Peyer's patch (tissue), 4 donors: ENCODE measurements around the gene ZNF230. TPM values are rescaled to one million over a fixed set of nuclear protein-coding genes. Genes with fewer than 3 reads are reported as not detected.

Source experiments
- DNase-seq, 3 donors: peaks; one replicate each; pipeline ENCODE4 v3.0.0-alpha.2; 2017 to 2019
- H3K27ac ChIP-seq, 4 donors: fragments of 200-600 bp; sonication (generic); one replicate each; pipeline ENCODE4 v1.5.1; 2016 to 2019
- H3K27me3 ChIP-seq, 2 donors: fragments of 200-600 bp; sonication (generic); one replicate each; pipeline ENCODE4 v1.5.1; 2019
- H3K36me3 ChIP-seq, 3 donors: fragments of 200-600 bp; sonication (generic); one replicate each; pipeline ENCODE4 v1.5.1; 2016 to 2019
- H3K4me1 ChIP-seq, 4 donors: fragments of 200-600 bp; sonication (generic); one replicate each; pipeline ENCODE4 v1.5.1; 2016 to 2019
- H3K4me3 ChIP-seq, 4 donors: fragments of 200-600 bp; sonication (generic); 1 replicate in 3 of 4; 2 replicates in 1 of 4; pipeline ENCODE4 v1.5.1; 2016 to 2019; ENCODE audit warnings: mild to moderate bottlenecking in 1 of 4
- H3K9me3 ChIP-seq, 4 donors: fragments of 200-600 bp; sonication (generic); one replicate each; pipeline ENCODE4 v1.5.1; 2016 to 2019; ENCODE audit warnings: mild to moderate bottlenecking in 1 of 4
- POLR2A ChIP-seq, 2 donors: fragments of 450-650 bp; IDR thresholded peaks; one replicate each; pipeline ENCODE4 v1.5.1; 2017; ENCODE audit warnings: antibody characterized with exemption in 2 of 2, mild to moderate bottlenecking in 2 of 2, moderate library complexity in 2 of 2
- small RNA-seq, 2 donors: library from RNA; depleted of rRNA; stranded (forward); fragments of <200 nt; gene quantifications; one replicate each; pipeline ENCODE3, GENCODE V24; 2016
- total RNA-seq, 4 donors: library from RNA; depleted of rRNA; stranded (reverse); fragments of >200 nt; gene quantifications; one replicate each; pipeline ENCODE4 v1.1.0, GENCODE V29; 2016
- TF ChIP-seq, protein P1 (sequence below), 6 experiments: fragments of 450-650 bp in 4 of 6; fragments of 200-600 bp in 2 of 6; sonication (generic) in 1 of 6; IDR thresholded peaks; one replicate each; pipeline ENCODE4 v1.5.1; 2017 to 2019; ENCODE audit warnings: antibody characterized with exemption in 6 of 6, mild to moderate bottlenecking in 3 of 6, moderate library complexity in 1 of 6

ZNF230 gene
- total RNA-seq, 4 donors from 2014 or later: 3.3 to 11.2 (median 4.0) TPM

DNA sequence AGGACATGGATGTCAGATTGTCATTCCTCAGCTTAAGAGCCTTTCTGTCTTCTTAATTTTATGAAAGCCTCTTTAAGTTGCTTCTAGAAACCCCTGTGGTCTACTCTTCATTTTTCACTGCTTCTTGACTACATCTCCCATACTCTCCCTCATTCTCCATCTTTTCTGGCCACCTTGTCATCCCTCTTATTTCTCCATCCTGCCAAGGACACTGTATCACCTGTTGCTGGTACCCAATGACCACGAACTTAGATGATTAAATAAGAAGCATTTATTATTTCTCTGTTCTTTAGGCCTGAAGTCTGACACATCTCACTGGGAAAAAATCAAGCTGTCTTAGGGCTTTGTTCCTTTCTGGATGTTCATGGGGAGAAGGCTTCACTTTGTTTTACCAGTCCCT, 58.3 kb downstream of the ZNF230 start:
- no peak for TF ChIP-seq POLR2A (IDR thresholded peaks at IDR 0.05)
- TF ChIP-seq, protein P1, sequence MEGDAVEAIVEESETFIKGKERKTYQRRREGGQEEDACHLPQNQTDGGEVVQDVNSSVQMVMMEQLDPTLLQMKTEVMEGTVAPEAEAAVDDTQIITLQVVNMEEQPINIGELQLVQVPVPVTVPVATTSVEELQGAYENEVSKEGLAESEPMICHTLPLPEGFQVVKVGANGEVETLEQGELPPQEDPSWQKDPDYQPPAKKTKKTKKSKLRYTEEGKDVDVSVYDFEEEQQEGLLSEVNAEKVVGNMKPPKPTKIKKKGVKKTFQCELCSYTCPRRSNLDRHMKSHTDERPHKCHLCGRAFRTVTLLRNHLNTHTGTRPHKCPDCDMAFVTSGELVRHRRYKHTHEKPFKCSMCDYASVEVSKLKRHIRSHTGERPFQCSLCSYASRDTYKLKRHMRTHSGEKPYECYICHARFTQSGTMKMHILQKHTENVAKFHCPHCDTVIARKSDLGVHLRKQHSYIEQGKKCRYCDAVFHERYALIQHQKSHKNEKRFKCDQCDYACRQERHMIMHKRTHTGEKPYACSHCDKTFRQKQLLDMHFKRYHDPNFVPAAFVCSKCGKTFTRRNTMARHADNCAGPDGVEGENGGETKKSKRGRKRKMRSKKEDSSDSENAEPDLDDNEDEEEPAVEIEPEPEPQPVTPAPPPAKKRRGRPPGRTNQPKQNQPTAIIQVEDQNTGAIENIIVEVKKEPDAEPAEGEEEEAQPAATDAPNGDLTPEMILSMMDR (IDR thresholded peaks at IDR 0.05): no peak
- Histone ChIP-seq H3K4me3 (no peak overlapping the region), H3K27me3 (no peaks in the 10 kb centered on the region), H3K27ac (no peak overlapping the region), H3K36me3 (peaks cover 0 to 93% (median 0%) of the 10 kb centered on the region in 3 donors), H3K9me3 (peaks cover 0 to 20% (median 4%) of the 10 kb centered on the region in 4 donors), H3K4me1 (no peaks in the 10 kb centered on the region)
- DNase-seq: no peak

Small RNA genes lying within 50 kb of the gene (small RNA-seq; reads per million reads assigned to genes)
- 0 reads per million in 2 donors for gene AC006213.5

Other genes starting within 250 kb of the ZNF230 start
- gene SMG9, start 248.0 kb upstream of the ZNF230 start, total RNA-seq: 10 to 100 TPM; 25.0 to 56.1 (median 40.8) TPM
- gene KCNN4, start 222.0 kb upstream of the ZNF230 start, total RNA-seq: 10 to 100 TPM in 3 of 4 donors, 1 to 10 TPM in 1; 5.1 to 54.5 (median 33.1) TPM
- gene LYPD5, start 200.5 kb upstream of the ZNF230 start, total RNA-seq: 1 to 10 TPM in 1 of 4 donors, under 1 TPM in 1, not detected in 2; 0.27 to 1.7 TPM
- 10 to 100 TPM in 2 of 4 donors, 1 to 10 TPM in 2; 5.4 to 22.1 (median 11.8) TPM for gene ZNF283, start 175.6 kb upstream of the ZNF230 start, total RNA-seq
- gene ZNF404, start 119.0 kb upstream of the ZNF230 start, total RNA-seq: 1 to 10 TPM in 2 of 4 donors, under 1 TPM in 1, not detected in 1; 0.66 to 2.8 (median 1.2) TPM
- gene ZNF45, start 67.7 kb upstream of the ZNF230 start, total RNA-seq: 10 to 100 TPM in 3 of 4 donors, 1 to 10 TPM in 1; 6.9 to 18.2 (median 14.9) TPM
- gene ZNF221, start 51.7 kb upstream of the ZNF230 start, total RNA-seq: 1 to 10 TPM; 3.2 to 5.9 (median 5.0) TPM
- 10 to 100 TPM in 1 of 4 donors, 1 to 10 TPM in 3; 2.5 to 10.9 (median 6.2) TPM for gene ZNF155, start 18.8 kb upstream of the ZNF230 start, total RNA-seq
- 10 to 100 TPM in 1 of 4 donors, 1 to 10 TPM in 2, not detected in 1; 3.0 to 10.7 (median 3.5) TPM for gene ZNF222, start 22.4 kb downstream of the ZNF230 start, total RNA-seq
- gene ZNF223, start 49.1 kb downstream of the ZNF230 start, total RNA-seq: 10 to 100 TPM in 1 of 4 donors, 1 to 10 TPM in 3; 5.8 to 23.0 (median 8.1) TPM
- 1 to 10 TPM; 1.6 to 2.9 (median 2.6) TPM for gene ZNF284, start 69.2 kb downstream of the ZNF230 start, total RNA-seq
- 10 to 100 TPM; 29.8 to 60.5 (median 48.5) TPM for gene ZNF224, start 91.4 kb downstream of the ZNF230 start, total RNA-seq
- gene ZNF225, start 110.4 kb downstream of the ZNF230 start, total RNA-seq: 10 to 100 TPM in 1 of 4 donors, 1 to 10 TPM in 3; 3.3 to 14.0 (median 5.1) TPM
- 10 to 100 TPM in 2 of 4 donors, 1 to 10 TPM in 2; 4.2 to 14.9 (median 10.3) TPM for gene ZNF234, start 138.6 kb downstream of the ZNF230 start, total RNA-seq
- 10 to 100 TPM; 21.3 to 25.6 (median 23.2) TPM for gene ZNF226, start 162.1 kb downstream of the ZNF230 start, total RNA-seq
- gene ZNF227, start 209.6 kb downstream of the ZNF230 start, total RNA-seq: 10 to 100 TPM in 3 of 4 donors, 1 to 10 TPM in 1; 9.9 to 18.2 (median 14.2) TPM